ENCODE results near the gene RRP1B. TPM values are rescaled to one million over a fixed set of nuclear protein-coding genes. Genes with fewer than 3 reads are reported as not detected.

The RRP1B gene
- total and polyA plus RNA-seq, 2 donors (not counting 1 experiment from before 2014, with no cell fraction given): 6.0 to 22.4 TPM

GRCh38 chr21:43634618-43635017 lies 24.7 kb upstream of the RRP1B start:
- no peak for TF ChIP-seq EZH2 (IDR thresholded peaks at IDR 0.05; ENCODE audit: borderline replicate concordance, insufficient read depth, low read depth, low read length, poor library complexity, severe bottlenecking)
- TF ChIP-seq, protein P1, sequence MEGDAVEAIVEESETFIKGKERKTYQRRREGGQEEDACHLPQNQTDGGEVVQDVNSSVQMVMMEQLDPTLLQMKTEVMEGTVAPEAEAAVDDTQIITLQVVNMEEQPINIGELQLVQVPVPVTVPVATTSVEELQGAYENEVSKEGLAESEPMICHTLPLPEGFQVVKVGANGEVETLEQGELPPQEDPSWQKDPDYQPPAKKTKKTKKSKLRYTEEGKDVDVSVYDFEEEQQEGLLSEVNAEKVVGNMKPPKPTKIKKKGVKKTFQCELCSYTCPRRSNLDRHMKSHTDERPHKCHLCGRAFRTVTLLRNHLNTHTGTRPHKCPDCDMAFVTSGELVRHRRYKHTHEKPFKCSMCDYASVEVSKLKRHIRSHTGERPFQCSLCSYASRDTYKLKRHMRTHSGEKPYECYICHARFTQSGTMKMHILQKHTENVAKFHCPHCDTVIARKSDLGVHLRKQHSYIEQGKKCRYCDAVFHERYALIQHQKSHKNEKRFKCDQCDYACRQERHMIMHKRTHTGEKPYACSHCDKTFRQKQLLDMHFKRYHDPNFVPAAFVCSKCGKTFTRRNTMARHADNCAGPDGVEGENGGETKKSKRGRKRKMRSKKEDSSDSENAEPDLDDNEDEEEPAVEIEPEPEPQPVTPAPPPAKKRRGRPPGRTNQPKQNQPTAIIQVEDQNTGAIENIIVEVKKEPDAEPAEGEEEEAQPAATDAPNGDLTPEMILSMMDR (IDR thresholded peaks at IDR 0.05): no peak
- DNase-seq (no peak), ATAC-seq (ENCODE audit: low read depth) (no peak)
- no peak overlapping the region for H3K4me3 Mint-ChIP-seq
- H3K4me1 Mint-ChIP-seq: no peaks in the 10 kb centered on the region
- Histone ChIP-seq H3K4me2 (replicated peaks; ENCODE audit: low read depth, low read length, poor library complexity, severe bottlenecking) (no peak overlapping the region), H3K36me3 (replicated peaks in 1 of 2; ENCODE audit: control extremely low read depth in 1 of 2, control insufficient read depth in 1 of 2, extremely low read depth in 1 of 2, insufficient read depth in 2 of 2, low read length in 1 of 2) (no peaks in the 10 kb centered on the region), H3K27ac (ENCODE audit: low read length in 2 of 2) (no peak overlapping the region), H3K9me3 (ENCODE audit: control extremely low read depth in 1 of 3, control insufficient read depth in 2 of 3, insufficient read depth in 1 of 3, low read length in 2 of 3) (no peaks in the 10 kb centered on the region), H4K20me1 (ENCODE audit: control insufficient read depth, insufficient read depth, low read length, poor library complexity, severe bottlenecking) (no peaks in the 10 kb centered on the region), H3K9ac (ENCODE audit: low read length) (no peak overlapping the region), H3K27me3 (replicated peaks in 1 of 4; ENCODE audit: control extremely low read depth in 1 of 4, control insufficient read depth in 3 of 4, insufficient read depth in 4 of 4, low read length in 3 of 4) (no peaks in the 10 kb centered on the region), H3K79me2 (ENCODE audit: control insufficient read depth, insufficient read depth, low read length) (no peaks in the 10 kb centered on the region), H2AFZ (ENCODE audit: insufficient read depth, low read depth, low read length, poor library complexity, severe bottlenecking) (no peak overlapping the region), H3K4me3 (ENCODE audit: control extremely low read depth in 1 of 5, extremely low read depth in 1 of 5, insufficient read depth in 1 of 5, low read depth in 2 of 5, low read length in 4 of 5) (no peak overlapping the region), H3K4me1 (ENCODE audit: control insufficient read depth in 2 of 2, insufficient read depth in 2 of 2, low read length in 2 of 2) (no peaks in the 10 kb centered on the region)
- CTCF ChIA-PET: interaction anchor here (3.1 kb wide), 1 partner anchor 11 kb away, joined by 11 read pairs; no protein-coding TSS in a partner anchor
- H3K27me3 Mint-ChIP-seq: peaks cover 6% of the 10 kb centered on the region
- POLR2A ChIA-PET: no interaction called here
- H3K27ac Mint-ChIP-seq: no peak overlapping the region
- intact Hi-C loops (cut with micrococcal nuclease): no loop called here
- WGBS (ENCODE audit: insufficient coverage): 90% methylated on average over 4 of the region's 5 CpGs
- H3K9me3 Mint-ChIP-seq (ENCODE audit: insufficient read depth): no peaks in the 10 kb centered on the region

GRCh38 chr21:43635436-43635835 lies 23.9 kb upstream of the RRP1B start:
- peaks cover 6% of the 10 kb centered on the region for H3K27me3 Mint-ChIP-seq
- no peaks in the 10 kb centered on the region for H3K9me3 ChIP-seq (ENCODE audit: control extremely low read depth in 1 of 3, control insufficient read depth in 2 of 3, insufficient read depth in 1 of 3, low read length in 2 of 3)
- H3K27ac Mint-ChIP-seq: no peak overlapping the region
- TF ChIP-seq, protein P1 (IDR thresholded peaks at IDR 0.05): no peak
- no peak for TF ChIP-seq EZH2 (IDR thresholded peaks at IDR 0.05; ENCODE audit: borderline replicate concordance, insufficient read depth, low read depth, low read length, poor library complexity, severe bottlenecking)
- no peaks in the 10 kb centered on the region for H3K36me3 ChIP-seq (replicated peaks in 1 of 2; ENCODE audit: control extremely low read depth in 1 of 2, control insufficient read depth in 1 of 2, extremely low read depth in 1 of 2, insufficient read depth in 2 of 2, low read length in 1 of 2)
- ATAC-seq (ENCODE audit: low read depth) (no peak), DNase-seq (no peak)
- H2AFZ ChIP-seq (ENCODE audit: insufficient read depth, low read depth, low read length, poor library complexity, severe bottlenecking): no peak overlapping the region
- H3K9me3 Mint-ChIP-seq (ENCODE audit: insufficient read depth): no peaks in the 10 kb centered on the region
- H3K27me3 ChIP-seq (replicated peaks in 1 of 4; ENCODE audit: control extremely low read depth in 1 of 4, control insufficient read depth in 3 of 4, insufficient read depth in 4 of 4, low read length in 3 of 4): no peaks in the 10 kb centered on the region
- no peak overlapping the region for H3K9ac ChIP-seq (ENCODE audit: low read length)
- no peaks in the 10 kb centered on the region for H3K79me2 ChIP-seq (ENCODE audit: control insufficient read depth, insufficient read depth, low read length)
- ChIA-PET POLR2A (no interaction called here), CTCF (interaction anchor here (3.1 kb wide), 1 partner anchor 11 kb away, joined by 11 read pairs; no protein-coding TSS in a partner anchor)
- H4K20me1 ChIP-seq (ENCODE audit: control insufficient read depth, insufficient read depth, low read length, poor library complexity, severe bottlenecking): no peaks in the 10 kb centered on the region
- no peak overlapping the region for H3K4me2 ChIP-seq (replicated peaks; ENCODE audit: low read depth, low read length, poor library complexity, severe bottlenecking)
- no peak overlapping the region for H3K4me3 Mint-ChIP-seq
- H3K4me1 Mint-ChIP-seq: no peaks in the 10 kb centered on the region
- intact Hi-C loops (cut with micrococcal nuclease): no loop called here
- no peak overlapping the region for H3K27ac ChIP-seq (ENCODE audit: low read length in 2 of 2)
- no peaks in the 10 kb centered on the region for H3K4me1 ChIP-seq (ENCODE audit: control insufficient read depth in 2 of 2, insufficient read depth in 2 of 2, low read length in 2 of 2)
- H3K4me3 ChIP-seq (ENCODE audit: control extremely low read depth in 1 of 5, extremely low read depth in 1 of 5, insufficient read depth in 1 of 5, low read depth in 2 of 5, low read length in 4 of 5): no peak overlapping the region
- 100% methylated on average over 3 of the region's 7 CpGs for WGBS (ENCODE audit: insufficient coverage)

Measured in B cell (primary cell).